Superior temporal gyrus (tissue), 1 donor: Measurements from ENCODE around the gene GJB1.

ENCODE experiments used
- DNase-seq: peaks from one replicate; pipeline ENCODE4 v3.0.0-alpha.2; 2016; ENCODE audit errors: extremely low spot score

GJB1 gene

GRCh38 chrX:71222929-71223328 is at the start of gene GJB1:
Gene GJB1 (plus strand): TSS chrX:71223224. CDS start chrX:71223708, 484 bp downstream.
- peak; percentile 83 for DNase-seq

- DNase-seq: no peak
Observed at GRCh38 chrX:71173440-71173839, 49.6 kb upstream of the GJB1 start.

GRCh38 chrX:71174795-71175194 is 48.2 kb upstream of the GJB1 start:
- no peak for DNase-seq

GRCh38 chrX:71175531-71175930 is 47.5 kb upstream of the GJB1 start:
- no peak for DNase-seq

GRCh38 chrX:71177327-71177726 is 45.7 kb upstream of the GJB1 start:
- no peak for DNase-seq

GRCh38 chrX:71178908-71179307 is 44.1 kb upstream of the GJB1 start:
- peak; percentile 81 for DNase-seq

GRCh38 chrX:71180579-71181265 is 42.3 kb upstream of the GJB1 start:
- DNase-seq: peak; percentile 4

- no peak for DNase-seq
Observed at GRCh38 chrX:71181558-71181909, 41.5 kb upstream of the GJB1 start.

GRCh38 chrX:71181910-71182799 is 40.9 kb upstream of the GJB1 start:
- DNase-seq: peak; percentile 95

- DNase-seq: no peak
Observed at GRCh38 chrX:71182871-71183270, 40.2 kb upstream of the GJB1 start.

- no peak for DNase-seq
Observed at GRCh38 chrX:71183341-71183740, 39.7 kb upstream of the GJB1 start.

GRCh38 chrX:71184092-71184491 is 38.9 kb upstream of the GJB1 start:
- DNase-seq: no peak

- no peak for DNase-seq
Observed at GRCh38 chrX:71184803-71185495, 38.1 kb upstream of the GJB1 start.

- DNase-seq: no peak
Observed at GRCh38 chrX:71191248-71191647, 31.8 kb upstream of the GJB1 start.

- no peak for DNase-seq
Observed at GRCh38 chrX:71195964-71196649, 26.9 kb upstream of the GJB1 start.

GRCh38 chrX:71198066-71198465 is 25.0 kb upstream of the GJB1 start:
- no peak for DNase-seq

- no peak for DNase-seq
Observed at GRCh38 chrX:71199252-71200008, 23.6 kb upstream of the GJB1 start.

GRCh38 chrX:71210816-71211215 is 12.2 kb upstream of the GJB1 start:
- no peak for DNase-seq

- DNase-seq: no peak
Observed at GRCh38 chrX:71212536-71212935, 10.5 kb upstream of the GJB1 start.

GRCh38 chrX:71214152-71214551 is 8.9 kb upstream of the GJB1 start:
- no peak for DNase-seq
